WI38 (cell line): ENCODE measurements around the gene ANKMY1.

Experiments used
- H3K4me3 ChIP-seq: 2 replicates; pipeline ENCODE4 v1.5.1; 2011; ENCODE audit warnings: low read depth, mild to moderate bottlenecking, control low read depth, low read length
- CTCF ChIP-seq: IDR thresholded peaks from 2 replicates; pipeline ENCODE4 v1.5.1; 2012; ENCODE audit warnings: low read depth, mild to moderate bottlenecking, control low read depth, low read length

ANKMY1 gene

GRCh38 chr2:240560084-240560479, 2.3 kb upstream of the ANKMY1 start, which contains the start of gene DUSP28:
TSS of gene DUSP28 (plus strand) at chr2:240560357. CDS start at chr2:240560685, 328 bp downstream.
- TF ChIP-seq CTCF: no peak

GRCh38 chr2:240559286-240559685, 1.5 kb upstream of the ANKMY1 start:
- no peak for TF ChIP-seq CTCF
- H3K4me3 ChIP-seq: no peak overlapping the region

More at GRCh38 chr2:240560084-240560479, 2.3 kb upstream of the ANKMY1 start, which contains the start of gene DUSP28:
- peak within 1 kb of the TSS; percentile 66 for H3K4me3 ChIP-seq

DNA sequence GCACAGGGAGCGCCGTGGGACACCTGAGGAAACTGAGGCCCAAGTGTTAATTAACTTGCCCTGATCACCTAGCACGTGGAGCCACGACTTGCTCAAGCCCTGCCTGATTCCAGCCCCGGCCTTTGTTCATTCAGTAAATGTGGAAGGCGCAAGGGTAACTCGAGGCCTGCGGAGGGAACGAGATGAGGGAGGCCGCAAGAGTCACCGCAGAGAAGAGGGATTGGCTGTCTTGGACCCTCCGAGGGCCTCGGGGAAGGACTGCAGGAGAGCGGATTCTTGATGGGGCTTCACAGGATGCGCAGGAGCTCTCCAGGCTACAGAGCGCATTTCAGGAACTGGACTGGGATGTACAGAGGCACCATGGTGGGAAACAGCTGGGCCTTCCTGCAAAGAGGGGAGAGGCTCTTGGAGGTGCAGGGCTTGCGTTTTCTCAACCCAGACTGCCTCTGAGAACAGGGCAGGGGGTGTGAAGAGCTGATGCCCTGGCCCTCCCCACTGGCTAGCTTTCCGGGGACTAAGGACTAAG, 511 bp upstream of the ANKMY1 start:
- TF ChIP-seq CTCF: no peak
- H3K4me3 ChIP-seq: peak overlapping the region; percentile 40; the same call in 1 of the 2 replicates

GRCh38 chr2:240557101-240557751, 562 bp downstream of the ANKMY1 start:
- no peak for TF ChIP-seq CTCF
- H3K4me3 ChIP-seq: peak overlapping the region; percentile 40

DNA sequence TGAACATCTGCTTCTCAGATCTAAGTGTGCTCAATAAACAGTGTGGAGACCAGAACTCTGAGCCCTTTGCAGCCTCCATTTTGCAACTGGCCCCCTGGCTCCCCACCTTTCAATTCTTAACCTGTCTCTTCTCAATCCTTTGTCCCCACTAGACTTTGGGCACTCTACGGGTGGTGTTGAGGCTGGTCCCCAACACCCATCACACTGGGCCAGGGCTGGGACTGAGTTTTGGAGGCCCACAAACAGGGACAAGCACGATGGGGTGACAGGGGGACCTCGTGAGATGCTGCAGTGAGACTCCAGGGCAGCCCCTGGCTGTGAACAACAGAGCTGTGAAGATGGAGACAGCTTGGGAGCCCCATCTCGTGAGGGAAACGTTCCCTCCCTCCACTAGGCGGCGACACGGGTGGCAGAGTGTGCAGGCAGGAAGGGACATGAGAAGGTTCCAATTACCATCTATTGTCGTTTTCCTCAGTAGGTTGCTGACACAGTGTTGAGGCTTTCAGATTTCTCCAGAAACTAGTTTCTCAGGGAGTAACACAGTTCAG, 1.2 kb downstream of the ANKMY1 start:
- TF ChIP-seq CTCF: peak; percentile 42
- no peak overlapping the region for H3K4me3 ChIP-seq

GRCh38 chr2:240555541-240556250, 2.1 kb downstream of the ANKMY1 start:
- TF ChIP-seq CTCF: no peak
- no peak overlapping the region for H3K4me3 ChIP-seq
